K562 (cell line): ENCODE results near the gene GALNT18. TPM values are rescaled to one million over a fixed set of nuclear protein-coding genes. Genes with fewer than 3 reads are reported as not detected.

Experiments
- ATAC-seq: fragments of 200-7000 bp; cut with Tn5 transposase; 3 replicates; pipeline ENCODE4 v1.9.1; 2020; ENCODE audit warnings: moderate library complexity
- BruUV-seq: library from RNA; stranded (reverse); fragments of 400-500 nt; replicated peaks from 2 replicates; lab custom pipeline; 2021; lab: Mats Ljungman, UMichigan
- CTCF ChIA-PET: fragments of 300-600 bp; formaldehyde crosslinking; extraction: SDS; loops from one replicate; lab custom pipeline; 2021; ENCODE audit warnings: low intra/inter-chr PET ratio; lab: Yijun Ruan, JAX
- POLR2A ChIA-PET: fragments of 300-600, 350-650 bp; sonication (Branson Sonifier 250); formaldehyde crosslinking; extraction: SDS; loops from one replicate; lab custom pipeline; 2021; ENCODE audit warnings: antibody characterized with exemption, inconsistent platforms; lab: Yijun Ruan, JAX
- DNase-seq, 4 experiments: peaks; one replicate each; pipeline versions ENCODE4 v3.0.0 to v3.0.0-alpha.2; 2011 to 2018; ENCODE audit warnings: low spot score in 3 of 4, mixed read lengths in 3 of 4; ENCODE audit errors: extremely low read depth in 1 of 4
- FAIRE-seq: peaks from 2 replicates; lab custom pipeline; 2011; peaks lifted over from hg19 to GRCh38; lab: Jason Lieb, UNC
- H2AFZ ChIP-seq: 2 replicates; pipeline ENCODE4 v1.6.0; 2011; ENCODE audit warnings: low read depth, low read length, control low read depth, inconsistent platforms
- H3K27ac ChIP-seq: fragments of 200-600 bp; 3 replicates; pipeline ENCODE4 v1.8.0; 2011; ENCODE audit warnings: low read depth, mild to moderate bottlenecking, control low read depth, inconsistent platforms, low read length, moderate library complexity, mixed read lengths; ENCODE audit errors: extremely low read depth
- H3K27me3 ChIP-seq, 2 experiments: fragments of 300-600 bp in 1 of 2; 2 replicates in 1 of 2; 3 replicates in 1 of 2; pipeline versions ENCODE4 v1.6.0 to v1.8.0; 2011; ENCODE audit warnings: inconsistent platforms in 2 of 2, low read length in 2 of 2, mild to moderate bottlenecking in 1 of 2, mixed read lengths in 1 of 2, moderate library complexity in 1 of 2; ENCODE audit not compliant: control insufficient read depth in 2 of 2, insufficient read depth in 2 of 2
- H3K36me3 ChIP-seq: fragments of 300-600 bp; 3 replicates; pipeline ENCODE4 v1.8.0; 2011; ENCODE audit warnings: mild to moderate bottlenecking, low read length, inconsistent platforms; ENCODE audit not compliant: control insufficient read depth, insufficient read depth
- H3K4me1 ChIP-seq, 2 experiments: fragments of 200-600 bp in 1 of 2; replicated peaks in 1 of 2; 2 replicates in 1 of 2; 3 replicates in 1 of 2; pipeline versions ENCODE4 v1.5.1 to v1.8.0; 2011; ENCODE audit warnings: inconsistent platforms in 2 of 2, low read length in 2 of 2, mild to moderate bottlenecking in 1 of 2, mixed read lengths in 1 of 2, moderate library complexity in 1 of 2; ENCODE audit not compliant: control insufficient read depth in 2 of 2, insufficient read depth in 2 of 2
- H3K4me2 ChIP-seq: 2 replicates; pipeline ENCODE4 v1.6.1; 2011; ENCODE audit warnings: low read length, control low read depth, inconsistent platforms, mixed read lengths; ENCODE audit not compliant: insufficient read depth
- H3K4me3 ChIP-seq: fragments of 200-600 bp; sonication (generic), shearing (Covaris generic); 2 replicates; pipeline ENCODE4 v1.5.1; 2016; ENCODE audit warnings: control low read depth, inconsistent platforms
- H3K79me2 ChIP-seq: fragments of 200-600 bp; 3 replicates; pipeline ENCODE4 v1.8.0; 2011; ENCODE audit warnings: low read length, inconsistent platforms; ENCODE audit not compliant: control insufficient read depth, insufficient read depth
- H3K9ac ChIP-seq, 2 experiments: 2 replicates each; pipeline versions ENCODE4 v1.6.0 to v1.6.1; 2011; ENCODE audit warnings: low read depth in 2 of 2, low read length in 2 of 2, control low read depth in 1 of 2, inconsistent platforms in 1 of 2, mild to moderate bottlenecking in 1 of 2, mixed read lengths in 1 of 2; ENCODE audit not compliant: insufficient read depth in 1 of 2
- H3K9me1 ChIP-seq: one replicate; pipeline ENCODE4 v1.6.0; 2011; ENCODE audit warnings: inconsistent platforms, mild to moderate bottlenecking, low read length, moderate library complexity; ENCODE audit not compliant: control insufficient read depth, insufficient read depth
- H3K9me3 ChIP-seq: replicated peaks from 2 replicates; pipeline ENCODE4 v1.5.1; 2011; ENCODE audit warnings: low read depth, low read length, inconsistent platforms; ENCODE audit not compliant: control insufficient read depth, insufficient read depth
- H4K20me1 ChIP-seq: replicated peaks from 2 replicates; pipeline ENCODE4 v1.6.1; 2011; ENCODE audit warnings: low read length, inconsistent platforms, mixed read lengths; ENCODE audit not compliant: control insufficient read depth, insufficient read depth
- CC2D1A ChIP-seq: fragments of 450-650 bp; IDR thresholded peaks from 2 replicates; pipeline ENCODE4 v1.6.1; 2017; ENCODE audit warnings: mild to moderate bottlenecking
- HDGF ChIP-seq: fragments of 450-650 bp; IDR thresholded peaks from 2 replicates; pipeline ENCODE4 v1.6.1; 2016
- TRIM24 ChIP-seq, 2 experiments: fragments of 450-650 bp; IDR thresholded peaks; 2 replicates each; pipeline ENCODE4 v1.6.1; 2016
- ZBTB33 ChIP-seq: sonication (generic); formaldehyde crosslinking; IDR thresholded peaks from 2 replicates; pipeline ENCODE4 v1.8.1; 2023; ENCODE audit warnings: mild to moderate bottlenecking, missing genetic modification reagents
- ZBTB34 ChIP-seq: fragments of 250-450 bp; sonication (Bioruptor Pico); IDR thresholded peaks from 2 replicates; pipeline ENCODE4 v1.8.0; 2021; ENCODE audit warnings: mild to moderate bottlenecking, moderate library complexity
- WGBS: fragments of 100-300 bp; shearing (Covaris generic); methylation state at CpG from one replicate; pipeline ENCODE4 v1.1.6; 2016; ENCODE audit warnings: low coverage, mixed read lengths; ENCODE audit not compliant: insufficient coverage; ENCODE audit errors: missing lambda C conversion rate; 5-methylcytosine and 5-hydroxymethylcytosine counted together
- in situ Hi-C: fragments of 300-500 bp; cut with MboI; formaldehyde crosslinking; loops from 4 replicates; pipeline ENCODE4 v1.15.0; 2018; ENCODE audit warnings: inconsistent platforms, mixed read lengths
- intact Hi-C: fragments of 100-400 bp; cut with micrococcal nuclease; formaldehyde crosslinking; loops from 2 replicates; pipeline ENCODE4 v1.14.2; 2022
- polyA plus RNA-seq, 8 experiments: library from polyadenylated mRNA; depleted of rRNA in 4 of 8; stranded (reverse) in 5 of 8; unstranded in 3 of 8; fragments of >200 nt; fragmentation: Nextera tagmentation in 2 of 8; fragmentation: Illumina TruSeq in 1 of 8; extraction: Ambion mirVana in 2 of 8; extraction: Trizol in 1 of 8; gene quantifications; 2 replicates each; pipeline versions ENCODE4 v1.2.1 to v1.2.3, GENCODE V29; 2011 to 2014; ENCODE audit warnings: inconsistent platforms in 1 of 8, missing spikeins in 1 of 8
- total RNA-seq, 7 experiments: library from RNA; depleted of rRNA in 6 of 7; stranded (reverse); fragments of >200 nt in 6 of 7; fragmentation: Illumina TruSeq in 2 of 7; extraction: Trizol in 2 of 7; gene quantifications; 2 replicates each; pipeline versions ENCODE4 v1.2.1 to v1.2.3, GENCODE V29; 2011 to 2021; ENCODE audit warnings: low replicate concordance in 1 of 7

Gene GALNT18
- total and polyA plus RNA-seq, 9 of the 15 experiments (the other 6 are each of a cell fraction or from before 2014, with no cell fraction given) = not detected

- TF ChIP-seq ZBTB33 (CRISPR knock-in tag) (no peak), HDGF (no peak)
Measured at GRCh38 chr11:11389238-11389637, 232.6 kb downstream of the GALNT18 start (continued).

- ChIA-PET CTCF (no interaction called here), POLR2A (interaction anchor here (0.6 to 1.3 kb wide), 5 partner anchors 10 to 588 kb away, joined by 3 to 4 read pairs (median 3); no protein-coding TSS in a partner anchor)
- ATAC-seq (no peak), FAIRE-seq (no peak), DNase-seq (no peak)
- H3K27me3 ChIP-seq = peaks cover 0 to 5% of the 10 kb centered on the region in 2 experiments; a peak in 2 of 5 replicates
- in situ Hi-C loops = no loop called here
- no peak for TF ChIP-seq CC2D1A
- TF ChIP-seq TRIM24 (IDR thresholded peaks at IDR 0.05) = no peak
- TF ChIP-seq ZBTB34 (CRISPR knock-in tag) = no peak
- no peak overlapping the region for H3K4me3 ChIP-seq
- H3K79me2 ChIP-seq = no peaks in the 10 kb centered on the region
- H3K4me2 ChIP-seq = no peak overlapping the region
- no peaks in the 10 kb centered on the region for H3K36me3 ChIP-seq
- no peak overlapping the region for H3K9ac ChIP-seq
- H3K9me3 ChIP-seq = no peaks in the 10 kb centered on the region
- H3K4me1 ChIP-seq = no peaks in the 10 kb centered on the region
- no peaks in the 10 kb centered on the region for H3K9me1 ChIP-seq
- intact Hi-C loops = no loop called here
- H3K27ac ChIP-seq = no peak overlapping the region
- 0 out of 2 replicates have a peak, but pooled peaks cover 5% of the 10 kb centered on the region for H4K20me1 ChIP-seq
- no TSS peak for BruUV-seq
- WGBS = 1% methylated on average over 10 of the region's 10 CpGs
- H2AFZ ChIP-seq = no peak overlapping the region
Measured at GRCh38 chr11:11387622-11388305, 234.0 kb downstream of the GALNT18 start.
